ENCODE data around the gene SUN5.

Gene SUN5

GRCh38 chr20:33013701-33014326 is 9.6 kb upstream of the SUN5 start:
- DNase-seq, result no peak

- no peak for DNase-seq
These were observed 8.3 kb upstream of the SUN5 start for GRCh38 chr20:33012327-33013189.

GRCh38 chr20:33010674-33011449 is 6.6 kb upstream of the SUN5 start:
- DNase-seq, result no peak

GRCh38 chr20:33010133-33010504 is 5.9 kb upstream of the SUN5 start:
- no peak for DNase-seq

GRCh38 chr20:33009214-33010132 is 5.2 kb upstream of the SUN5 start:
- no peak for DNase-seq

GRCh38 chr20:33008336-33009213 is 4.3 kb upstream of the SUN5 start:
- DNase-seq, result no peak

GRCh38 chr20:33007376-33008335 is 3.4 kb upstream of the SUN5 start, which contains the start of gene BPIFB2:
Gene BPIFB2, plus strand, starts transcription at chr20:33007704. Its CDS starts 871 bp downstream, at chr20:33008575.
- no peak for DNase-seq

GRCh38 chr20:33006776-33007375 is 2.6 kb upstream of the SUN5 start:
- no peak for DNase-seq

- no peak for DNase-seq
These were observed 1.9 kb upstream of the SUN5 start for GRCh38 chr20:33005908-33006775.

- DNase-seq, result no peak
These were observed 916 bp upstream of the SUN5 start for GRCh38 chr20:33005132-33005566.

GRCh38 chr20:33002087-33002808 is 2.0 kb downstream of the SUN5 start:
- no peak for DNase-seq

GRCh38 chr20:33000802-33001466 is 3.3 kb downstream of the SUN5 start:
- DNase-seq, result no peak

GRCh38 chr20:32999603-33000250 is 4.5 kb downstream of the SUN5 start:
- no peak for DNase-seq

- no peak for DNase-seq
These were observed 6.8 kb downstream of the SUN5 start for GRCh38 chr20:32997431-32997830.

GRCh38 chr20:32995802-32996201 is 8.4 kb downstream of the SUN5 start:
- DNase-seq, result no peak

GRCh38 chr20:32993496-32994050 is 10.7 kb downstream of the SUN5 start:
- no peak for DNase-seq
